Measurements from ENCODE around the gene MED13L.
A peak's percentile ranks its signal among the peaks of the same experiment; 100 is the strongest.

MED13L gene

GRCh38 chr12:116266168-116266601 lies 11.3 kb downstream of the MED13L start:
- peak; percentile 21 for TF ChIP-seq CTCF (IDR thresholded peaks at IDR 0.05; ENCODE audit: low read length, missing control alignments)
- no peak for DNase-seq (ENCODE audit: low read depth)
- H3K4me3 ChIP-seq (replicated peaks; ENCODE audit: low read depth, low read length) = no peak overlapping the region

- H3K4me3 ChIP-seq (replicated peaks; ENCODE audit: low read depth, low read length) = no peak overlapping the region
- TF ChIP-seq CTCF (IDR thresholded peaks at IDR 0.05; ENCODE audit: low read length, missing control alignments) = no peak
- no peak for DNase-seq (ENCODE audit: low read depth)
Measured at GRCh38 chr12:116265351-116266147, 11.9 kb downstream of the MED13L start.

GRCh38 chr12:116264525-116265070 lies 12.9 kb downstream of the MED13L start:
- no peak for TF ChIP-seq CTCF (IDR thresholded peaks at IDR 0.05; ENCODE audit: low read length, missing control alignments)
- no peak overlapping the region for H3K4me3 ChIP-seq (replicated peaks; ENCODE audit: low read depth, low read length)
- DNase-seq (ENCODE audit: low read depth) = no peak

- no peak for TF ChIP-seq CTCF (IDR thresholded peaks at IDR 0.05; ENCODE audit: low read length, missing control alignments)
- no peak for DNase-seq (ENCODE audit: low read depth)
- H3K4me3 ChIP-seq (replicated peaks; ENCODE audit: low read depth, low read length) = no peak overlapping the region
Measured at GRCh38 chr12:116263844-116264243, 13.6 kb downstream of the MED13L start.

- no peak for TF ChIP-seq CTCF (IDR thresholded peaks at IDR 0.05; ENCODE audit: low read length, missing control alignments)
- no peak for DNase-seq (ENCODE audit: low read depth)
- H3K4me3 ChIP-seq (replicated peaks; ENCODE audit: low read depth, low read length) = no peak overlapping the region
Measured at GRCh38 chr12:116263431-116263830, 14.1 kb downstream of the MED13L start.

- no peak for TF ChIP-seq CTCF (IDR thresholded peaks at IDR 0.05; ENCODE audit: low read length, missing control alignments)
- no peak for DNase-seq (ENCODE audit: low read depth)
Measured at GRCh38 chr12:116262741-116263140, 14.8 kb downstream of the MED13L start.

More at GRCh38 chr12:116262741-116263140, 14.8 kb downstream of the MED13L start:
- no peak overlapping the region for H3K4me3 ChIP-seq (replicated peaks; ENCODE audit: low read depth, low read length)
